ENCODE data around the gene SF3B3. TPM values are rescaled to one million over a fixed set of nuclear protein-coding genes. Genes with fewer than 3 reads are reported as not detected.

SF3B3 gene
- total RNA-seq, 4 donors from 2014 or later: 51.1 to 90.6 (median 66.2) TPM

- H3K27me3 ChIP-seq: no peaks in the 10 kb centered on the region
- no peak overlapping the region for H3K4me3 ChIP-seq
- no peak for DNase-seq (ENCODE audit: extremely low spot score)
- H3K9me3 ChIP-seq: no peaks in the 10 kb centered on the region
- 76% methylated on average over 2 of the region's 2 CpGs for WGBS
- peaks cover 73 to 100% (median 99%) of the 10 kb centered on the region in 4 donors for H3K36me3 ChIP-seq
- intact Hi-C loops (cut with DNase I): no loop called here
- no peak overlapping the region for H3K27ac ChIP-seq (replicated peaks in 1 of 4)
- TF ChIP-seq CTCF (IDR thresholded peaks at IDR 0.05) (no peak), POLR2A (IDR thresholded peaks at IDR 0.05; ENCODE audit: low read depth) (no peak), EP300 (IDR thresholded peaks at IDR 0.05) (no peak), POLR2AphosphoS5 (IDR thresholded peaks at IDR 0.05) (no peak)
- H3K4me1 ChIP-seq: peaks cover 0 to 5% (median 0%) of the 10 kb centered on the region in 4 donors
These were observed 25.3 kb downstream of the SF3B3 start for GRCh38 chr16:70548936-70549335.

- no peak for TF ChIP-seq CTCF (IDR thresholded peaks at IDR 0.05)
- no peak for TF ChIP-seq EP300 (IDR thresholded peaks at IDR 0.05)
- no peak for TF ChIP-seq POLR2AphosphoS5 (IDR thresholded peaks at IDR 0.05)
- no peak for TF ChIP-seq POLR2A (IDR thresholded peaks at IDR 0.05; ENCODE audit: low read depth)
- Histone ChIP-seq H3K27ac (replicated peaks in 1 of 4) (no peak overlapping the region), H3K4me3 (no peak overlapping the region), H3K9me3 (no peaks in the 10 kb centered on the region), H3K4me1 (peaks cover 0 to 5% (median 0%) of the 10 kb centered on the region in 4 donors), H3K36me3 (peaks cover 73 to 100% (median 99%) of the 10 kb centered on the region in 4 donors), H3K27me3 (no peaks in the 10 kb centered on the region)
- WGBS: 82% methylated on average over 1 of the region's 1 CpG
- DNase-seq (ENCODE audit: extremely low spot score): no peak
- intact Hi-C loops (cut with DNase I): no loop called here
These were observed 26.5 kb downstream of the SF3B3 start for GRCh38 chr16:70550082-70550481.

GRCh38 chr16:70551788-70552187 is 28.2 kb downstream of the SF3B3 start:
- peaks cover 73 to 100% (median 99%) of the 10 kb centered on the region in 4 donors for H3K36me3 ChIP-seq
- TF ChIP-seq CTCF (IDR thresholded peaks at IDR 0.05): no peak
- no peak for TF ChIP-seq POLR2AphosphoS5 (IDR thresholded peaks at IDR 0.05)
- no peak for TF ChIP-seq POLR2A (IDR thresholded peaks at IDR 0.05; ENCODE audit: low read depth)
- no peaks in the 10 kb centered on the region for H3K27me3 ChIP-seq
- peaks cover 0 to 5% (median 0%) of the 10 kb centered on the region in 4 donors for H3K4me1 ChIP-seq
- H3K9me3 ChIP-seq: no peaks in the 10 kb centered on the region
- no peak for DNase-seq (ENCODE audit: extremely low spot score)
- WGBS: 65% methylated on average over 3 of the region's 3 CpGs
- no peak overlapping the region for H3K4me3 ChIP-seq
- intact Hi-C loops (cut with DNase I): no loop called here
- no peak overlapping the region for H3K27ac ChIP-seq (replicated peaks in 1 of 4)

GRCh38 chr16:70552675-70553074 is 29.1 kb downstream of the SF3B3 start:
- WGBS: 91% methylated on average over 8 of the region's 8 CpGs
- no peak overlapping the region for H3K27ac ChIP-seq (replicated peaks in 1 of 4)
- H3K9me3 ChIP-seq: no peaks in the 10 kb centered on the region
- H3K27me3 ChIP-seq: no peaks in the 10 kb centered on the region
- H3K36me3 ChIP-seq: peaks cover 79 to 100% (median 100%) of the 10 kb centered on the region in 4 donors
- peaks cover 0 to 5% (median 0%) of the 10 kb centered on the region in 4 donors for H3K4me1 ChIP-seq
- TF ChIP-seq POLR2A (IDR thresholded peaks at IDR 0.05; ENCODE audit: low read depth): no peak
- TF ChIP-seq POLR2AphosphoS5 (IDR thresholded peaks at IDR 0.05): no peak
- no peak for TF ChIP-seq EP300 (IDR thresholded peaks at IDR 0.05)
- no peak for DNase-seq (ENCODE audit: extremely low spot score)
- intact Hi-C loops (cut with DNase I): no loop called here
- H3K4me3 ChIP-seq: no peak overlapping the region

GRCh38 chr16:70553645-70554044 is 30.0 kb downstream of the SF3B3 start:
- intact Hi-C loops (cut with DNase I): no loop called here
- Histone ChIP-seq H3K9me3 (no peaks in the 10 kb centered on the region), H3K4me1 (peaks cover 0 to 5% (median 0%) of the 10 kb centered on the region in 4 donors), H3K27ac (replicated peaks in 1 of 4) (peak overlapping the region in 1 of 4 donors; percentile 40), H3K27me3 (no peaks in the 10 kb centered on the region), H3K36me3 (peaks cover 78 to 100% (median 100%) of the 10 kb centered on the region in 4 donors), H3K4me3 (no peak overlapping the region)
- TF ChIP-seq POLR2AphosphoS5 (IDR thresholded peaks at IDR 0.05): no peak
- no peak for TF ChIP-seq POLR2A (IDR thresholded peaks at IDR 0.05; ENCODE audit: low read depth)
- no peak for TF ChIP-seq EP300 (IDR thresholded peaks at IDR 0.05)
- TF ChIP-seq CTCF (IDR thresholded peaks at IDR 0.05): no peak
- no peak for DNase-seq (ENCODE audit: extremely low spot score)
